Endodermal cell (in vitro differentiated cells): ENCODE measurements around the gene JAK3. TPM values are rescaled to one million over a fixed set of nuclear protein-coding genes. Genes with fewer than 3 reads are reported as not detected.

Experiments used
- DNase-seq: peaks from one replicate; pipeline ENCODE4 v3.0.0-alpha.2; 2017
- H3K27ac ChIP-seq: 2 replicates; pipeline ENCODE4 v1.5.1; 2013; ENCODE audit warnings: mild to moderate bottlenecking, low read depth, low read length, moderate library complexity
- H3K27me3 ChIP-seq: 2 replicates; pipeline ENCODE4 v1.6.1; 2013; ENCODE audit warnings: mild to moderate bottlenecking, low read length, moderate library complexity; ENCODE audit not compliant: insufficient read depth, control insufficient read depth, poor library complexity, severe bottlenecking
- H3K36me3 ChIP-seq: 2 replicates; pipeline ENCODE4 v1.7.0; 2013; ENCODE audit warnings: mild to moderate bottlenecking, low read length, moderate library complexity; ENCODE audit not compliant: control insufficient read depth, insufficient read depth
- H3K4me1 ChIP-seq: one replicate; pipeline ENCODE4 v1.7.0; 2013; ENCODE audit warnings: low read length; ENCODE audit not compliant: control insufficient read depth, insufficient read depth
- H3K4me3 ChIP-seq: 2 replicates; pipeline ENCODE4 v1.5.1; 2013; ENCODE audit warnings: mild to moderate bottlenecking, low read length, moderate library complexity
- H3K9ac ChIP-seq: 2 replicates; pipeline ENCODE4 v1.6.1; 2013; ENCODE audit warnings: mild to moderate bottlenecking, low read length, moderate library complexity; ENCODE audit not compliant: poor library complexity, severe bottlenecking; ENCODE audit errors: extremely low read depth
- H3K9me3 ChIP-seq: 2 replicates; pipeline ENCODE4 v1.6.1; 2013; ENCODE audit warnings: mild to moderate bottlenecking, low read length, moderate library complexity; ENCODE audit not compliant: control insufficient read depth
- H3K27ac Mint-ChIP-seq: 2 replicates; pipeline ENCODE4 v1.8.0; 2020; ENCODE audit warnings: mixed read lengths
- H3K27me3 Mint-ChIP-seq: 2 replicates; pipeline ENCODE4 v1.8.0; 2021; ENCODE audit warnings: mild to moderate bottlenecking, mixed read lengths; ENCODE audit not compliant: insufficient read depth
- H3K36me3 Mint-ChIP-seq: 2 replicates; pipeline ENCODE4 v1.8.0; 2020; ENCODE audit warnings: low read depth, mixed read lengths
- H3K4me1 Mint-ChIP-seq: 2 replicates; pipeline ENCODE4 v1.8.0; 2020; ENCODE audit warnings: mixed read lengths
- H3K4me3 Mint-ChIP-seq: 2 replicates; pipeline ENCODE4 v1.8.0; 2020; ENCODE audit warnings: mild to moderate bottlenecking, moderate library complexity, mixed read lengths
- H3K9me3 Mint-ChIP-seq: 2 replicates; pipeline ENCODE4 v1.8.0; 2020; ENCODE audit warnings: mild to moderate bottlenecking, mixed read lengths
- WGBS, 2 experiments: methylation state at CpG; one replicate each; pipeline versions ENCODE4 v1.1.5 to v1.1.7; 2013; ENCODE audit warnings: missing lambda C conversion rate in 2 of 2, mixed read lengths in 1 of 2; ENCODE audit not compliant: insufficient coverage in 1 of 2, insufficient read length in 1 of 2; 5-methylcytosine and 5-hydroxymethylcytosine counted together
- total RNA-seq, 2 donors: library from RNA; stranded (reverse); fragmentation: NEBNext Ultra II Directional in 1 of 2; extraction: Animal tissue kit (Norgen Biotek cat#: 25700) in 1 of 2; gene quantifications; 2 replicates in 1 of 2; 3 replicates in 1 of 2; pipeline ENCODE4 v1.2.1, GENCODE V29; 2021
- TF ChIP-seq, protein P1 (sequence below): fragments of 200-600 bp; sonication (generic); conservative IDR thresholded peaks from 2 replicates; pipeline ENCODE4 v1.5.0; 2021; ENCODE audit warnings: antibody characterized with exemption, mild to moderate bottlenecking

JAK3 gene
- total RNA-seq, 2 donors from 2014 or later = 2.8 to 3.2 TPM

- no peak overlapping the region for H3K27ac ChIP-seq
- peaks cover 12% of the 10 kb centered on the region for H3K4me1 Mint-ChIP-seq
- 92% methylated on average over 11 to 31 of the region's 31 CpGs for WGBS, 2 experiments
- peaks cover 46% of the 10 kb centered on the region for H3K36me3 Mint-ChIP-seq
- peak overlapping the region; percentile 99 for H3K4me3 Mint-ChIP-seq
- no peak overlapping the region for H3K4me3 ChIP-seq
- peaks cover 43% of the 10 kb centered on the region for H3K36me3 ChIP-seq
- DNase-seq = no peak
- no peaks in the 10 kb centered on the region for H3K27me3 Mint-ChIP-seq
- no peak overlapping the region for H3K9ac ChIP-seq
- peak overlapping the region; percentile 83 for H3K27ac Mint-ChIP-seq
- H3K27me3 ChIP-seq = no peaks in the 10 kb centered on the region
- TF ChIP-seq, protein P1, sequence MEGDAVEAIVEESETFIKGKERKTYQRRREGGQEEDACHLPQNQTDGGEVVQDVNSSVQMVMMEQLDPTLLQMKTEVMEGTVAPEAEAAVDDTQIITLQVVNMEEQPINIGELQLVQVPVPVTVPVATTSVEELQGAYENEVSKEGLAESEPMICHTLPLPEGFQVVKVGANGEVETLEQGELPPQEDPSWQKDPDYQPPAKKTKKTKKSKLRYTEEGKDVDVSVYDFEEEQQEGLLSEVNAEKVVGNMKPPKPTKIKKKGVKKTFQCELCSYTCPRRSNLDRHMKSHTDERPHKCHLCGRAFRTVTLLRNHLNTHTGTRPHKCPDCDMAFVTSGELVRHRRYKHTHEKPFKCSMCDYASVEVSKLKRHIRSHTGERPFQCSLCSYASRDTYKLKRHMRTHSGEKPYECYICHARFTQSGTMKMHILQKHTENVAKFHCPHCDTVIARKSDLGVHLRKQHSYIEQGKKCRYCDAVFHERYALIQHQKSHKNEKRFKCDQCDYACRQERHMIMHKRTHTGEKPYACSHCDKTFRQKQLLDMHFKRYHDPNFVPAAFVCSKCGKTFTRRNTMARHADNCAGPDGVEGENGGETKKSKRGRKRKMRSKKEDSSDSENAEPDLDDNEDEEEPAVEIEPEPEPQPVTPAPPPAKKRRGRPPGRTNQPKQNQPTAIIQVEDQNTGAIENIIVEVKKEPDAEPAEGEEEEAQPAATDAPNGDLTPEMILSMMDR = no peak
- H3K9me3 Mint-ChIP-seq = no peaks in the 10 kb centered on the region
- H3K4me1 ChIP-seq = no peaks in the 10 kb centered on the region
- no peaks in the 10 kb centered on the region for H3K9me3 ChIP-seq
Observed at GRCh38 chr19:17862711-17863519, 15.1 kb upstream of the JAK3 start.

GRCh38 chr19:17861542-17862402 is 14.0 kb upstream of the JAK3 start:
- Histone ChIP-seq H3K27ac (no peak overlapping the region), H3K36me3 (peaks cover 43% of the 10 kb centered on the region), H3K9me3 (no peaks in the 10 kb centered on the region), H3K4me3 (peak overlapping the region; percentile 100), H3K4me1 (no peaks in the 10 kb centered on the region), H3K9ac (peak overlapping the region; percentile 3), H3K27me3 (no peaks in the 10 kb centered on the region)
- 95 to 97% methylated on average over 6 to 23 of the region's 23 CpGs for WGBS, 2 experiments
- no peaks in the 10 kb centered on the region for H3K27me3 Mint-ChIP-seq
- H3K9me3 Mint-ChIP-seq = no peaks in the 10 kb centered on the region
- H3K4me3 Mint-ChIP-seq = peak overlapping the region; percentile 99
- peaks cover 12% of the 10 kb centered on the region for H3K4me1 Mint-ChIP-seq
- DNase-seq = no peak
- H3K36me3 Mint-ChIP-seq = peaks cover 46% of the 10 kb centered on the region
- TF ChIP-seq, protein P1 = no peak
- peak overlapping the region; percentile 99 for H3K27ac Mint-ChIP-seq

DNA sequence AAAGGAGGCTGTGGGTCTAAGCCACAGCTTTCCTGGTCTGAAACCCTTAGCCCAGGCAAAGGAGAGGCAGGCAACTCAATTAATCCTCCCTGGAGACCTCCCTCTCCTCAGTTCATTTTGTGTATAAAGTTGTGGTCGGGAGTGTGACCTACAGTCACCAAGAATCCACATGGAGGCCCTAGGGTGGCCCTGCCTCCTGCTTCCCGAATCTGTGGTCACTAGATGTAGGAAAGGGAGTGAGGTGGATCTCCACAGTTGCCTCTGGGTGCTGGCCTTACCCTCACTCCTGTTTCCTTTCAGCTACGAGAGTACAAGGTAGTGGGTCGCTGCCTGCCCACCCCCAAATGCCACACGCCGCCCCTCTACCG is 13.2 kb upstream of the JAK3 start:
- no peak for DNase-seq
- Mint-ChIP-seq H3K36me3 (peaks cover 46% of the 10 kb centered on the region), H3K4me1 (peaks cover 12% of the 10 kb centered on the region), H3K4me3 (peak overlapping the region; percentile 99), H3K27ac (peak overlapping the region; percentile 99), H3K9me3 (no peaks in the 10 kb centered on the region), H3K27me3 (no peaks in the 10 kb centered on the region)
- Histone ChIP-seq H3K4me3 (peak overlapping the region; percentile 100), H3K9me3 (no peaks in the 10 kb centered on the region), H3K27me3 (no peaks in the 10 kb centered on the region), H3K36me3 (peaks cover 43% of the 10 kb centered on the region), H3K4me1 (no peaks in the 10 kb centered on the region), H3K9ac (peak overlapping the region; percentile 97), H3K27ac (no peak overlapping the region)
- TF ChIP-seq, protein P1 = no peak
- 45% methylated on average over 3 of the region's 7 CpGs; no CpG with 5 or more reads in 1 of the 2 experiments for WGBS, 2 experiments
